Fibroblast of lung (primary cell): ENCODE measurements around the gene SEC14L6. TPM values are rescaled to one million over a fixed set of nuclear protein-coding genes. Genes with fewer than 3 reads are reported as not detected.

Experiments
- DNase-seq, 2 donors: peaks; one replicate each; pipeline versions ENCODE4 v3.0.0 to v3.0.0-alpha.2; 2010; ENCODE audit warnings: low read depth in 2 of 2
- H2AFZ ChIP-seq: 2 replicates; pipeline ENCODE4 v1.5.1; 2012; ENCODE audit warnings: low read length, control low read depth, inconsistent platforms
- H3K27ac ChIP-seq: 2 replicates; pipeline ENCODE4 v1.5.1; 2011; ENCODE audit warnings: low read length, control low read depth; ENCODE audit not compliant: insufficient read depth
- H3K27me3 ChIP-seq: 2 replicates; pipeline ENCODE4 v1.5.1; 2011; ENCODE audit warnings: mild to moderate bottlenecking, low read length; ENCODE audit not compliant: control insufficient read depth, insufficient read depth
- H3K36me3 ChIP-seq: 2 replicates; pipeline ENCODE4 v1.5.1; 2011; ENCODE audit warnings: low read length; ENCODE audit not compliant: control insufficient read depth, insufficient read depth
- H3K4me1 ChIP-seq: 2 replicates; pipeline ENCODE4 v1.5.1; 2011; ENCODE audit warnings: low read length; ENCODE audit not compliant: control insufficient read depth, insufficient read depth; ENCODE audit errors: extremely low read depth
- H3K4me2 ChIP-seq: 2 replicates; pipeline ENCODE4 v1.5.1; 2011; ENCODE audit warnings: low read length, control low read depth; ENCODE audit not compliant: insufficient read depth; ENCODE audit errors: extremely low read depth
- H3K4me3 ChIP-seq, 4 experiments: fragments of 200-600 bp in 1 of 4; sonication (generic) in 1 of 4; replicated peaks in 1 of 4; 2 replicates each; pipeline ENCODE4 v1.5.1; 2011 to 2016; ENCODE audit warnings: low read length in 4 of 4, low read depth in 3 of 4, mild to moderate bottlenecking in 3 of 4, control low read depth in 2 of 4, inconsistent platforms in 1 of 4, mixed read lengths in 1 of 4; ENCODE audit not compliant: insufficient read depth in 1 of 4; ENCODE audit errors: control extremely low read depth in 1 of 4
- H3K79me2 ChIP-seq: 2 replicates; pipeline ENCODE4 v1.5.1; 2012; ENCODE audit warnings: mild to moderate bottlenecking, low read length, inconsistent platforms; ENCODE audit not compliant: control insufficient read depth, insufficient read depth
- H3K9ac ChIP-seq: 2 replicates; pipeline ENCODE4 v1.5.1; 2011; ENCODE audit warnings: mild to moderate bottlenecking, low read length, control low read depth; ENCODE audit not compliant: insufficient read depth
- H3K9me3 ChIP-seq: 2 replicates; pipeline ENCODE4 v1.5.1; 2012; ENCODE audit warnings: low read depth, low read length; ENCODE audit not compliant: control insufficient read depth, insufficient read depth
- H4K20me1 ChIP-seq: 2 replicates; pipeline ENCODE4 v1.5.1; 2011; ENCODE audit warnings: low read length; ENCODE audit not compliant: control insufficient read depth, insufficient read depth; ENCODE audit errors: extremely low read depth
- CTCF ChIP-seq, 2 donors: IDR thresholded peaks in 1 of 2; conservative IDR thresholded peaks in 1 of 2; 1 replicate in 1 of 2; 2 replicates in 1 of 2; pipeline ENCODE4 v1.5.1; 2011 to 2012; ENCODE audit warnings: low read length in 2 of 2, control low read depth in 1 of 2, inconsistent platforms in 1 of 2, low read depth in 1 of 2, mild to moderate bottlenecking in 1 of 2
- EZH2 ChIP-seq: IDR thresholded peaks from 2 replicates; pipeline ENCODE4 v1.5.1; 2012; ENCODE audit warnings: low read length, control low read depth, mild to moderate bottlenecking; ENCODE audit errors: missing control alignments
- polyA plus RNA-seq, 2 donors: library from polyadenylated mRNA; depleted of rRNA in 1 of 2; stranded (reverse) in 1 of 2; unstranded in 1 of 2; fragments of >200 nt; gene quantifications; 2 replicates each; pipeline ENCODE4 v1.2.1, GENCODE V29; 2011 to 2012; ENCODE audit warnings: missing spikeins in 1 of 2
- total RNA-seq: library from RNA; depleted of rRNA; stranded (reverse); fragments of >200 nt; gene quantifications from 2 replicates; pipeline ENCODE4 v1.2.1, GENCODE V29; 2014

SEC14L6 gene
- total and polyA plus RNA-seq, 2 donors (not counting 1 experiment from before 2014, with no cell fraction given): 0.12 to 0.66 TPM

GRCh38 chr22:30559889-30560288 is 13.3 kb upstream of the SEC14L6 start:
- Histone ChIP-seq H3K9ac (no peak overlapping the region), H3K4me3 (no peak overlapping the region), H3K9me3 (no peaks in the 10 kb centered on the region), H3K27ac (no peak overlapping the region), H2AFZ (no peak overlapping the region), H3K4me2 (no peak overlapping the region), H3K27me3 (no peaks in the 10 kb centered on the region), H3K4me1 (no peaks in the 10 kb centered on the region), H3K79me2 (no peaks in the 10 kb centered on the region), H3K36me3 (no peaks in the 10 kb centered on the region), H4K20me1 (no peaks in the 10 kb centered on the region)
- TF ChIP-seq EZH2 (no peak), CTCF (conservative IDR thresholded peaks at IDR 0.05 in 1 of 2, IDR thresholded peaks at IDR 0.05 in 1 of 2; ENCODE audit: low read depth in 1 of 2, low read length in 2 of 2) (no peak)
- DNase-seq: no peak

GRCh38 chr22:30557243-30557642 is 10.7 kb upstream of the SEC14L6 start:
- no peak overlapping the region for H3K4me2 ChIP-seq
- DNase-seq: no peak
- no peaks in the 10 kb centered on the region for H3K9me3 ChIP-seq
- TF ChIP-seq CTCF (conservative IDR thresholded peaks at IDR 0.05 in 1 of 2, IDR thresholded peaks at IDR 0.05 in 1 of 2; ENCODE audit: low read depth in 1 of 2, low read length in 2 of 2) (no peak), EZH2 (no peak)
- H3K79me2 ChIP-seq: no peaks in the 10 kb centered on the region
- no peak overlapping the region for H2AFZ ChIP-seq
- H4K20me1 ChIP-seq: no peaks in the 10 kb centered on the region
- H3K4me3 ChIP-seq: no peak overlapping the region
- no peaks in the 10 kb centered on the region for H3K4me1 ChIP-seq
- H3K9ac ChIP-seq: no peak overlapping the region
- no peak overlapping the region for H3K27ac ChIP-seq
- H3K36me3 ChIP-seq: no peaks in the 10 kb centered on the region
- H3K27me3 ChIP-seq: no peaks in the 10 kb centered on the region

- Histone ChIP-seq H3K79me2 (no peaks in the 10 kb centered on the region), H2AFZ (no peak overlapping the region), H3K4me3 (no peak overlapping the region), H3K9me3 (no peaks in the 10 kb centered on the region), H3K27me3 (no peaks in the 10 kb centered on the region), H3K36me3 (no peaks in the 10 kb centered on the region), H3K27ac (no peak overlapping the region), H3K9ac (no peak overlapping the region), H3K4me2 (no peak overlapping the region), H4K20me1 (no peaks in the 10 kb centered on the region), H3K4me1 (no peaks in the 10 kb centered on the region)
- TF ChIP-seq CTCF (conservative IDR thresholded peaks at IDR 0.05 in 1 of 2, IDR thresholded peaks at IDR 0.05 in 1 of 2; ENCODE audit: low read depth in 1 of 2, low read length in 2 of 2) (no peak), EZH2 (no peak)
- no peak for DNase-seq
Observed at GRCh38 chr22:30556388-30556787, 9.8 kb upstream of the SEC14L6 start.
